ENCODE data around the gene JAKMIP2.

- TF ChIP-seq CTCF (IDR thresholded peaks at IDR 0.05; ENCODE audit: low read depth, low read length, poor library complexity, severe bottlenecking) = no peak
- TF ChIP-seq EZH2phosphoT487 (IDR thresholded peaks at IDR 0.05; ENCODE audit: borderline replicate concordance, low read length) = no peak
Observed at GRCh38 chr5:147734894-147735293, 47.6 kb downstream of the JAKMIP2 start.

Measured in DOHH2 (cell line).